Thoracic aorta (tissue), 2 donors: Measurements from ENCODE around the gene STUB1. TPM values are rescaled to one million over a fixed set of nuclear protein-coding genes. Genes with fewer than 3 reads are reported as not detected.

Experiments
- ATAC-seq: fragments of 150-250 bp; one replicate; pipeline ENCODE4 v1.8.0; 2017; ENCODE audit warnings: low read depth; ENCODE audit not compliant: insufficient number of reproducible peaks, low FRiP score
- DNase-seq: peaks from one replicate; pipeline ENCODE4 v3.0.0-alpha.2; 2020; ENCODE audit warnings: low spot score
- H3K27ac ChIP-seq, 2 donors: fragments of 200-600 bp; sonication (generic); 1 replicate in 1 of 2; 2 replicates in 1 of 2; pipeline ENCODE4 v1.5.1; 2016; ENCODE audit warnings: mild to moderate bottlenecking in 2 of 2, moderate library complexity in 2 of 2
- H3K27me3 ChIP-seq: fragments of 200-600 bp; sonication (generic); replicated peaks from 2 replicates; pipeline ENCODE4 v1.6.0; 2016; ENCODE audit warnings: mild to moderate bottlenecking; ENCODE audit not compliant: insufficient read depth
- H3K36me3 ChIP-seq: fragments of 200-600 bp; sonication (generic); one replicate; pipeline ENCODE4 v1.5.1; 2016
- H3K4me1 ChIP-seq, 2 donors: fragments of 200-600 bp; sonication (generic); 1 replicate in 1 of 2; 2 replicates in 1 of 2; pipeline versions ENCODE4 v1.5.1 to v1.6.0; 2016; ENCODE audit warnings: low read depth in 2 of 2, mild to moderate bottlenecking in 1 of 2; ENCODE audit not compliant: control insufficient read depth in 1 of 2
- H3K4me3 ChIP-seq: fragments of 200-600 bp; sonication (generic); 2 replicates; pipeline ENCODE4 v1.5.1; 2016; ENCODE audit warnings: mild to moderate bottlenecking
- H3K9me3 ChIP-seq: fragments of 200-600 bp; sonication (generic); 2 replicates; pipeline ENCODE4 v1.5.1; 2016
- total RNA-seq, 2 donors: library from RNA; depleted of rRNA; stranded (reverse); fragments of >200 nt; gene quantifications; one replicate each; pipeline versions ENCODE4 v1.1.0 to v1.2.3, GENCODE V29; 2016
- TF ChIP-seq, protein P1 (sequence below): fragments of 200-600 bp; sonication (generic); IDR thresholded peaks from one replicate; pipeline ENCODE4 v1.5.1; 2019; ENCODE audit warnings: antibody characterized with exemption

Gene STUB1
- total RNA-seq, 2 donors from 2014 or later, result 103 to 145 TPM

GRCh38 chr16:715477-716199 is 35.4 kb downstream of the STUB1 start:
- no peak for ATAC-seq
- H3K27ac ChIP-seq, result no peak overlapping the region

DNA sequence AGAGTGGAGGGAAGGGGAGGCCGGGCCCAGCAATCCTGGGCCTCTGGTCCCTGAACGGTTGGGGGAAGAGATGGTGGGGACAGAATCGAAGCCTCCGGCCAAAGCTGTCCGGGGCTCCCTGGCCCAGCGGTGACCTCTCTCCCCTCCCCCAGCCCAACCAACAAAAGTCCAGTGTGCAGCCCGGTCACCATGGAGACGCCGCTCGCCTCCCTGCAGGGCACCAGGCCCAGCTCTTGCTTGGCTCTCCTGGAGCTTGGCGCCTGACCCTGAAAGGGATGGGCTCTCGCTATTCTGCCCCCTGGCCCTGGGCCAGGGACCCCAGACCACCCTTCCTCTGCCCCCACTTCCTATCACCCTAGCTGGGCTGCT is 36.0 kb downstream of the STUB1 start:
- DNase-seq, result no peak
- Histone ChIP-seq H3K36me3 (no peaks in the 10 kb centered on the region), H3K4me3 (peak overlapping the region; percentile 81), H3K4me1 (peaks cover 15 to 32% of the 10 kb centered on the region in 2 donors), H3K27me3 (no peaks in the 10 kb centered on the region), H3K27ac (no peak overlapping the region), H3K9me3 (no peaks in the 10 kb centered on the region)
- TF ChIP-seq, protein P1, sequence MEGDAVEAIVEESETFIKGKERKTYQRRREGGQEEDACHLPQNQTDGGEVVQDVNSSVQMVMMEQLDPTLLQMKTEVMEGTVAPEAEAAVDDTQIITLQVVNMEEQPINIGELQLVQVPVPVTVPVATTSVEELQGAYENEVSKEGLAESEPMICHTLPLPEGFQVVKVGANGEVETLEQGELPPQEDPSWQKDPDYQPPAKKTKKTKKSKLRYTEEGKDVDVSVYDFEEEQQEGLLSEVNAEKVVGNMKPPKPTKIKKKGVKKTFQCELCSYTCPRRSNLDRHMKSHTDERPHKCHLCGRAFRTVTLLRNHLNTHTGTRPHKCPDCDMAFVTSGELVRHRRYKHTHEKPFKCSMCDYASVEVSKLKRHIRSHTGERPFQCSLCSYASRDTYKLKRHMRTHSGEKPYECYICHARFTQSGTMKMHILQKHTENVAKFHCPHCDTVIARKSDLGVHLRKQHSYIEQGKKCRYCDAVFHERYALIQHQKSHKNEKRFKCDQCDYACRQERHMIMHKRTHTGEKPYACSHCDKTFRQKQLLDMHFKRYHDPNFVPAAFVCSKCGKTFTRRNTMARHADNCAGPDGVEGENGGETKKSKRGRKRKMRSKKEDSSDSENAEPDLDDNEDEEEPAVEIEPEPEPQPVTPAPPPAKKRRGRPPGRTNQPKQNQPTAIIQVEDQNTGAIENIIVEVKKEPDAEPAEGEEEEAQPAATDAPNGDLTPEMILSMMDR, result no peak
- ATAC-seq, result no peak

More at GRCh38 chr16:715477-716199, 35.4 kb downstream of the STUB1 start:
- Histone ChIP-seq H3K4me1 (peaks cover 15 to 32% of the 10 kb centered on the region in 2 donors), H3K27me3 (no peaks in the 10 kb centered on the region), H3K4me3 (peak overlapping the region; percentile 81), H3K36me3 (no peaks in the 10 kb centered on the region), H3K9me3 (no peaks in the 10 kb centered on the region)
- no peak for DNase-seq
- TF ChIP-seq, protein P1, result no peak

GRCh38 chr16:716768-717325 is 36.6 kb downstream of the STUB1 start:
- Histone ChIP-seq H3K27ac (no peak overlapping the region), H3K4me3 (no peak overlapping the region), H3K27me3 (no peaks in the 10 kb centered on the region), H3K9me3 (no peaks in the 10 kb centered on the region), H3K4me1 (peaks cover 20 to 37% of the 10 kb centered on the region in 2 donors), H3K36me3 (no peaks in the 10 kb centered on the region)
- DNase-seq (no peak), ATAC-seq (no peak)
- TF ChIP-seq, protein P1, result no peak

DNA sequence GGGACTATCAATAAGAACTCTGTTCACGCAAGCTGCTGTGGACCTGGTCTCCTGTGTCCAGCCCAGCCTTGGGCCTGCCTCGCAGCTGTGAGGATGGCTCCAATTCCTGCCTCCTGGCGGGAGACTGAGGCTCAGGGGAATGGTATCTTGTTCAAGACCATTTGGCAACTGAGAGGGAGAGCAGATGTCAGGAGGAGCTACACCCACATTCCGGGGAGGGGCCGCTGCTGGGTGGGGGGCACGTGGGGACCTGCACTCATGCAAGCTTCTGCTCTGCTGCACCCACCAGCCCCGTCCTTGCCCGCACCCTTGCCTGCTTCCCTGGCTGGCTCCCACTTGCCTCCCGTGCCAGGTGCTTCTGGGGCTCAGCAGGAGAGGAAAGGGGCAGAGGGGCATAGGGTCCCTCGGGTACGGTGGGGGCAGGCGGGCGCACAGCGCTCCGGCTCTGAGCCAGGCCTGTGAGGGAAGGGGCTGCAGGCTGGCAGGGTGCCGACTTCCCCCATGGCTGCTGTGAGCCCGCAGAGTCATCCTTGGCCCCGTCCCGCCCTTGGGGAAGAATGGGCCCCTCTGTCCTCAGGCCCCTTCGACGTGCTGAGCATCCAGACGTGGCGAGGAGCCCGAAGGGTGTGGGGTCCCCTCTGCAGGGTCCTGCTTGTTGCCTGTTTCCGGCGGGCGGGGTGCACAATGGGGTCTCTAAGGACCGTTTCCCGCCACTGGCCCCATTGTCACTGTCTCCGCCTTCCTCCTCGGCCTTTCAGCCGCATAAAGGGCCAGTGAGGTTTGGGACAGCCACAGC is 37.4 kb downstream of the STUB1 start:
- ATAC-seq (no peak), DNase-seq (no peak)
- TF ChIP-seq, protein P1, result no peak
- Histone ChIP-seq H3K36me3 (no peaks in the 10 kb centered on the region), H3K27me3 (no peaks in the 10 kb centered on the region), H3K4me3 (no peak overlapping the region), H3K27ac (no peak overlapping the region), H3K4me1 (peaks cover 21 to 42% of the 10 kb centered on the region in 2 donors), H3K9me3 (no peaks in the 10 kb centered on the region)

GRCh38 chr16:718389-718788 is 38.2 kb downstream of the STUB1 start:
- ATAC-seq, result no peak
- Histone ChIP-seq H3K27ac (no peak overlapping the region), H3K4me3 (no peak overlapping the region), H3K9me3 (no peaks in the 10 kb centered on the region), H3K36me3 (no peaks in the 10 kb centered on the region), H3K4me1 (peaks cover 21 to 42% of the 10 kb centered on the region in 2 donors), H3K27me3 (no peaks in the 10 kb centered on the region)
- DNase-seq, result no peak
- TF ChIP-seq, protein P1, result no peak
